DMS 273 (cell line): ENCODE measurements around the gene NKPD1.

Experiments used
- DNase-seq: peaks from one replicate; lab custom pipeline; 2025; ENCODE audit not compliant: unreplicated experiment; lab: John Stamatoyannopoulos, UW

Gene NKPD1, protein sequence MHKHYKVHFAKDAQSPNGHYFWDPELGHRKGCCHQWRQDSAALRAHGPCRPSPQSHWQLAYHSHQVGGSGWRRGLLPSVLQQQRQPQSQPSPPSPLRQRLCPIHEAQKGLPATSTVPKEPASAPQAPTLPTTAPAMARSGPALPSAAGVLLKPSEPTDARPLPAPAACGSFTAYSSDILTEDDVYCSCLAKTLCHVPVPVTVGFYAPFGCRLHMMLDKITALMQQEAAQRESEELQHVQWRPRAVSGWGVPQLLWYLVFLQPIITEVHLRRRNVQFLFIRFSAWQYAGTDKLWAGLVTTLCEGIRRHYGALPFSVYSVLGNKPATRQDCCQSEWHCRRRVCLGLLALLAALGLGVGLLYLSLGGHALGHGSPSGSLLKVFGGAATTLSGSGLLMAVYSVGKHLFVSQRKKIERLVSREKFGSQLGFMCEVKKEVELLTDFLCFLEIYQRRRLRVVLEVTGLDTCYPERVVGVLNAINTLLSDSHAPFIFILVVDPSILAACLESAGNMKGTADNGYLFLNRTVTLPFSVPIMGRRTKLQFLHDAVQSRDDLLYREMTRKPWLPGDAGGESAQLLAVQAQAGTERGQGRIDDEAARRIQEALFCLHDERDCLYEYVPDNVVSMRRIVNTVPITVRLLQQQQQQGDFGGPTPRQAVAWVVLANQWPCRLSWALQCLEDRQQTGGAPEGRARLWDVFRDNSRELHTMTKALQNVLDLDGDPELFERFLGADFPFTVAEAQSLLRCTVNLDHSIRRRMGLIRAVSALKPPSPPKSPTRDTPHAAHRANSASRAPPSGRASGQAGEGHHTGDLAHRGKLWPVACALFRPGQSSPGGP

DNA sequence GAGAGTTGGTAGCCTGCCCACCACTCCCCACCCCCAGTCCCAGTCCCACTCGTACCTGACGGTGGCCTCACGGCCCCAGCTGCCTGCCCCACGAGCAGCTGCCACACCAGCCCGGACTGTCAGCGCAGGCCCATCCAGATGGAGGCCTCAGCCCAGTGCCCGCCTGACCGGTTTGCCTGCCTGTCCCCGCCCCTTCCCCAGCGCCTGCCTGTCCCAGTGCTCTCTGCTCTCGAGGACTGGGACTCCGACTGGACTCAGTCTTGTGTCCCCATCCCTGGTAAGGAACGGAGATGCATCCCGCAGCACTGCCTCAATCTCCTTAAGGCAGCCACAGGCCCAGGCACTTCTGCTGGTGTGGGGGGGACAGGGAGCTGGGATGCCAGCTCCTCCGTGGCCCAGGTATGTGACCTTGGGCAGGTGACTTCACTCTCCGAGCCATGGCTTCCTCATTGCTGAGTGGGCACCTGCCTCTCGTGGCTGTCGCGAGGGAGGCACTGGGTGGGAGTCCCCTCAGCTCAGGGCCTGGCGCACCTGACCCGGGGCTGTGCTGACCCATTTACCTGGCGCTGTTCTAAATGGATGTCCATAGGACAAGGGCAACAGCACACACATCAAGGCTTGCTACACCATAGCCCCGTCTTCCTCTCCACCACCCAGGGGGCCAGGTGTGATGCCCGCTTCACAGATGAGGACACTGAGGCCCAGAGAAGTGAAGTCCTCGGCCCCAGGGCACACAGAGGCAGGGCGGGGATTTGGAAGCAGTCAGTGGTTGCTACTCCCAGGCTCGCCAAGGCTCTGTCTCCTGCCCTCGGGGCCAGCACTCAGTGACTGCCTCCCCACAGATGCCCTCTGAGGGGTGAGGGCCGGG lies at the start of gene NKPD1:
Gene NKPD1 (minus strand): TSS at position 113 of the 868 bp plus-strand sequence. CDS start 832 bp downstream, outside the sequence.
- DNase-seq, result peak; percentile 52

DNA sequence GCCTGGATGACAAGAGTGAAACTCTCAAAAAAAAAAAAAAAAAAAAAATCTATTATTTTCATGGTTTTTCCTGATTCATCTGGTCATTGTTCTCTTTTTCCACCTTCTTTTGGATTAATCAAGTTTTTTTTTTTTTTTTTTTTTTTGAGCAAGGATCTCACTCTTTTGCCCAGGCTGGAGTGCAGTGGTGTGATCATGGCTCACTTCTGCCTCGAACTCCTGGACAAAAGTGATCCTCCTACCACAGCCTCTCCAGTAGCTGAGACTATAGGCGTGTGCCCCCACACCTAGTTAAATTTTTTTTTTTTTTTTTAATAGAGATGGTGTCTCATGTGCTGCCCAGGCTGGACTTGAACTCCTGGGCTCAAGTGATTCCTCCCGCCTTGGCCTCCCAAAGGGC lies 45.5 kb upstream of the NKPD1 start:
- DNase-seq, result no peak

DNA sequence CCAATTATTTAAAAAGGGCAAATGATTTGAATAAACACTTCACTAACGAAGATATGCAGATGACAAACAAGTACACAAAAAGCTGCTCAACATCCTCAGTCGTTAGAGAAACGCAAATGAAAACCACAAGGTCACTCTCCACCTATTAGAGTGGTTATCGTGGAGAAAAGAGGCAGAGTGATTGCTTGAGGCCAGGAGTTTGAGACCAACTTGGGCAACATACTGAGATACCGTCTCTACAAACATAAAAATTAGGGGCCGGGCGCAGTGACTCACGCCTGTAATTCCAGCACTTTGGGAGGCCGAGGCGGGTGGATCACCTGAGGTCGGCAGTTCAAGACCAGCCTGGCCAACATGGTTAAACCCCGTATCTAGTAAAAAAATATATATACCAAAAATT lies 45.0 kb upstream of the NKPD1 start:
- DNase-seq, result no peak

DNA sequence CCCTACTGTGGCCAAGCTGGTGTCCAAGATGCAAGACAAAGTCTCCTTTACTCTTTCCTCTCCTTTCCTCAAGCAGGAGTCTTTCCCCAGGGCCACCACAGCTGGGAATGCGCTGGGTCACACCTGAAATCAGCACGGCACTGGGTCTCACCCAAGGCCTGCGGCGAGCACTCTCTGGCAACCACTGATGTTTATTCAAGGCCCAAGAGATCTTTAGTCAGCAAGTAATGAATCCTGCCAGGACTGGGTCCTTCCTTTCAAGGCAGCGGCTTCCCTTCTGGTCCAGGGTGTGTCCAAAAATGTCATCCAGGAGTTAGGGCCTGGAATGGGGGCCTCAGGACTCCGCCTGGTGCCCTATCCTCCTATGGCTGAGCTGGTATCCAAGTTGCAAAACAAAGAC lies 41.9 kb upstream of the NKPD1 start:
- DNase-seq, result no peak

DNA sequence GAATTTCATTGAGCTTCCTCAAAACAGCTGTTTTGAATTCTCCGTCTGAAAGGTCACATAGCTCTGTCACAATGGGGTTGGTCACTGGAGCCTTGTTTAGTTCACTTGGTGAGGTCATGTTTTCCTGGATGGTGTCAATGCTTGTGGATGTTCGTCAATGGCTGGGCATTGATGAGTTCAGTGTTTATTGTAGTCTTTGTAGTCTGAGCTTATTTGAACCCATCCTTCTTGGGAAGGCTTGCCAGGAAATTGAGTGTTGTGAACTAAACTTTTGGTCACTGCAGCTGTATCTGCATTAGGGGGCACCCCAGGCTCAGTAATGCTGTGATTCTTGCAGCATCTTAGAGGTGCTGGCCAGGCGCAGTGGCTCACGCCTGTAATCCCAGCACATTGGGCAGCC lies 39.8 kb upstream of the NKPD1 start:
- peak; percentile 58 for DNase-seq

DNA sequence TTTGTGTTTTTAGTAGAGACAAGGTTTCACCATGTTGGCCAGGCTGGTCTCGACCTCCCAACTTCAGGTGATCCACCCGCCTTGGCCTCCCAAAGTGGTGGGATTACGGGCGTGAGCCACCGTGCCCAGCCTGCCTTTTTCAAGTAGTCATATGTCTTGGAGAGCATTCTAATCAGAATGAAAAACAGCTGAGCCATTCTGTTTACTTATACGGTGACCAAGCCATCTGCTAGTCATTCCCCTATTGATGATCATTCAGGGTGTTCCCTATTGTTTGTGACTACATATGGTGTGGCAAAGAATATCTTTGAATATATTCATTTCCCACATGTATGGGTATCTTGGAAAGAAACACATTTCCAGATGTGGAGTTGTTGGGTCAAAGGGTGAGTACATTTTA lies 35.0 kb upstream of the NKPD1 start:
- peak; percentile 31 for DNase-seq

DNA sequence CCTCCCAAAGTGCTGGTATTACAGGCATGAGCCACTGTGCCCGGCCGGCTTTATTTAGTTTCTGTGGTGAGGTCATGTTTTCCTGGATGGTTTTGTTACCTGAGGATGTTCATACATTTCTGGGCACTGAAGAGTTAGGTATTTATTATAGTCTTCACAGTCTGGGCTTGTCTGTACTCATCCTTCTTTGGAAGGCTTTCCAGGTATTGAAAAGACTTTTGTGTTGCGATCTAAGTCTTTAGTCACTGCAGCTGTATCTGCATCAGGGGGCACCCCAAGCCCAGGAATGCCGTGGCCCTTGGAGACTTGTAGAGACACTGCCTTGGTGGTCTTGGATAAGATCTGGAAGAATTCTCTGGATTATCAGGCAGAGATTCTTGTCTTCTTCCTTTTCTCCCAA lies 30.6 kb upstream of the NKPD1 start:
- DNase-seq, result no peak

DNA sequence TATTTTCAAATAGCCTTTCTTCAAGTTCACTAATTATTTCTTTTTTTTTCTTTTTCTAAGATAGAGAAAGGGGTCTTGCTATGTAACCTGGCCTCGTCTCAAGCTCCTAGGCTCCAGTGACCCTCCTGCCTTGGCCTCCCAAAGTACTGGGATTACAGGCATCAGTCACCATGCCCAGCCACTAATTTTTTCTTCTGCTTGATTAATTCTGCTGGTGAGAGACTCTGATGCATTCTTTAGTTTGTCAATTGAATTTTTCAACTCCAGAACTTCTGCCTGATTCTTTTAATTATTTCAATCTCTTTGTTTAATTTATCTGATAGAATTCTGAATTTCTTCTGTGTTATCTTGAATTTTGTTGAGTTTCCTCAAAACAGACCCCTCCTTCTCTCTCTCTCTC lies 29.2 kb upstream of the NKPD1 start:
- no peak for DNase-seq

DNA sequence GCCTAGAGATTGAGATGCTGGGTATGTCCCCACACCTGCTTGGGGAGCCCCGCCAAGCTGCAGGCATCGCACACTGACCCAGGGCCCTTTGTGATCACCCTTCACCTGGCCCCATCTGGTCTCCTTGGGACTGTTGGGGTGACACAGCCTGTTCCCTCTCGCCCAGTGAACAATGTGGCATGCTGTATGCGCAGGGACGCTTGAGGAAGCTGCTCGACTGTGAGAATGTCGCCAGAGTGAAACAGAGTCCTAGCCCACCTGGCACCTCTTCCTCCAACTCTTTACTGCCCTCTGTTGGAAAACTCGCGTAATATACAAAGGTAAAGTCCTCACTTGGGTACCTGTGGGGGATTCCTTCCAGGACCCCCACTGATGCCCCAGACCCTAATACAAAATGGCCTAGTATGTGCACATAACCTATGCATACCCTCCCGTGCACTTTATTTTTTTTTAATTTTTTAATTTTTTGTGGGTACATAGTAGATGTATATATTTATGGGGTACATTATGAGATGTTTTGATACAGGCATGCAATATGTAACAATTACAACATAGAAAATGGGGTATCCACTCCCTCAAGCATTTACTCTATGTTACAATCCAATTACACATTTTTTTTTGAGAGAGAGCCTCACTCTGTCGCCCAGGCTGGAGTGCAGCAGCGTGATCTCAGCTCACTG lies 26.8 kb upstream of the NKPD1 start:
- DNase-seq, result peak; percentile 69

DNA sequence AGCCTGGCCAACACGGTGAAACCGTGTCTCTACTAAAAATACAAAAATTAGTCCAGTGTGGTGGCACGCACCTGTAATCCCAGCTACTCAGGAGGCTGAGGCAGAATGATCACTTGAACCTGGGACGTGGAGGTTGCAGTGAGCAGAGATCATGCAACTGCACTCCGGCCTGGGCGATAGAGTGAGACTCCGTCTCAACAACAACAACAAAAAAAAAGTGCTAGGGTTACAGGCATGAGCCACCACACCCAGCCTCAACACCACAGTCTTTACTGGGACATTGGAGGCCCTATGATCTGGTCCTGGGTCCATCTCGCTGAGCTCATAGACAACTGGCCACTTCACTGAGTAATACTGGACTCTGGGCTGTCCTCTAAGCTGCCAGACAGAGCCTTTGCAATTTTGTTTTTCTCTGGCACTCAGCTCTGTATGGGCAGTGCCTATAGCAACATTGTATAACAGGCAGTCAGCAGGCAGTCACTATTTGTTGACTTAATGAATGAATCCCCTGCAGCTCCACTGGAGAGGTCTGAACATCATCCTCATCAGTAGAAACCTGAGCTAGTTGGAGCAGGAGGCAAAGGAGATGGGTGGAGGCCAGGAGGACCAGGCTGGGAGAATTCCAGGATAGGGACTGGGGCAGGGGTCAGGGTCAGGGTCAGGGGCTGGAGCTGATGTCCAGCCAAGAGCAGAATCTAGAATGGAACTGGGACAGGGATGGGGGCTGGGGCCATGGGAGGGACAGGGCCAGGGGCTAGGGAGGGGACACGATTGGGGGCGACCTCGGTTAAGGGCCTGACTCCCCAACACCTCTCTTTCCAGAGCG lies 25.9 kb upstream of the NKPD1 start:
- DNase-seq, result no peak

DNA sequence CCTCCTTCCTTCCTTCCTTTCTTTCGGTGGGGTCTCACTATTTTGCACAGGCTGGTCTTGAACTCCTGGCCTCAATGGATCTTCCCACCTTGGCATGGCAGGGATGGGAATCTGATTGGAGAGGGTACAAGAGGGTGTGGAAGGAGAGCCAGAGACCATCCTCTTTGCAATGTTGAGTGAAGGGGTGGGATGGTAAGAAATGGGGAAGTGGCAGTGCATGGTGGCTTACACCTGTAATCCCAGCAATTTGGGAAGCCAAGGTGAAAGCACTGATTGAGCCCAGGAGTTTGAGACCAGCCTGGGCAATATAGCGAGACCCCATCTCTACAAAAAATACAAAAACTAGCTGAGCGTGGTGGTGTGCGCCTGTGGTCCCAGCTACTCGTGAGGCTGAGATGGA lies 23.3 kb upstream of the NKPD1 start:
- no peak for DNase-seq

DNA sequence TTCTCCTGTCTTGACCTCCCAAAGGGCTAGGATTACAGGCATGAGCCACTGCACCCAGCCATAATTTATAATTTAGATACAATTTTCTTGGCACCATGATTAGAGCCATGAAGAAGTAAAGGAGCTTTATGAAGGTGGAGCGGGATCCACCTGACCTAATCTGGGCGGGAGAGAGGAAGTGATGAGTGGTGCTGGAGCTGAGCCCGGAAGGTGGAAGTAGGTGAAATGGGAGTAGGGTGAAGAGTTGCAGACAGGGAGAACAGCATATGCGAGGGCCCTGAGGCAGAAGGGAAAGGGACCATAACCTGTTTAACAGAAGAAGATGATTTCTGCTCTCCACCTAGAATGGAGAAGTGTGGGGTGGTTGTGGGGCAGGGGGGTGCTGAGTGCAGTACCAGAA lies 22.0 kb upstream of the NKPD1 start:
- no peak for DNase-seq

DNA sequence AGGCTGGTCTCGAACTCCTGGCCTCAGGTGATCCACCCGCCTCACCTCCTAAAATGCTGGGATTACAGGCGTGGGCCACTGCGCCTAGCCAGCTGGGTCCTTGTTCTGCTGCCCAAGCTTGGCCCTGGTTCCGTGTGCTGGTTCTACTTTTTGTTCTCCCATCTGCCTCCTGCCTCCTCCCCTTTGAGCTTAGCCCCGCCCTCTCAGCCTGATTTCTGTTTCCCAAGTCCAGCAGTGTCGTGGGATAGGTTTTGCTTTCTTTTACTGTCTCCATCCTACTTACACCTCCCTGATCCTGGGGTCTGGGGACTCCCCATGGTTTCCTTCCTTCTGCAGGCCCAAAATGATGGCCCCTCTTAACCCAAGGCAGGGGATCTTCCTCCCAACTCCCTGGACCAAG lies 20.2 kb upstream of the NKPD1 start:
- no peak for DNase-seq

DNA sequence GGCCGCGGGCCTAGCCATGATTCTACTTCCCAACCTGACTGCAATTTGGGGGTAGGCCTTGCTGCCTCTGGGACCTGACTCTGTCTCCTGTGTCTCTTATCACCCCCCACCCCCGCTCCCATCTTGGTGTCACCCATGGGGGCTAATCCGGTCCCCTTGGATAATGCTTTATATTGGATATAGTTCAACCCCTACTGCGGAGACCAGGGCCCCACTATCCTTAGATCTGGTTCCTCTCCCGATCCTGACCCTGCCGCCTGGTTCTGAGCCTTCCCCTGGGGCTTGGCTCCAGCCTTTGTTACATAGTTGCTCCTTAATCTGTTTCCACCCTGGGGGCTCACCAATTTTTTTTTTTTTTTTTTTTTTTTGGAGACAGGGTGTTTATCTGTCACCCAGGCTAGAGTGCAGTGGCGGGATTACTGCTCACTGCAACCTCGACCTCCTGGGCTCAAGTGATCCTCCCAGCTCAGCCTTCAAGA lies 19.1 kb upstream of the NKPD1 start:
- no peak for DNase-seq

DNA sequence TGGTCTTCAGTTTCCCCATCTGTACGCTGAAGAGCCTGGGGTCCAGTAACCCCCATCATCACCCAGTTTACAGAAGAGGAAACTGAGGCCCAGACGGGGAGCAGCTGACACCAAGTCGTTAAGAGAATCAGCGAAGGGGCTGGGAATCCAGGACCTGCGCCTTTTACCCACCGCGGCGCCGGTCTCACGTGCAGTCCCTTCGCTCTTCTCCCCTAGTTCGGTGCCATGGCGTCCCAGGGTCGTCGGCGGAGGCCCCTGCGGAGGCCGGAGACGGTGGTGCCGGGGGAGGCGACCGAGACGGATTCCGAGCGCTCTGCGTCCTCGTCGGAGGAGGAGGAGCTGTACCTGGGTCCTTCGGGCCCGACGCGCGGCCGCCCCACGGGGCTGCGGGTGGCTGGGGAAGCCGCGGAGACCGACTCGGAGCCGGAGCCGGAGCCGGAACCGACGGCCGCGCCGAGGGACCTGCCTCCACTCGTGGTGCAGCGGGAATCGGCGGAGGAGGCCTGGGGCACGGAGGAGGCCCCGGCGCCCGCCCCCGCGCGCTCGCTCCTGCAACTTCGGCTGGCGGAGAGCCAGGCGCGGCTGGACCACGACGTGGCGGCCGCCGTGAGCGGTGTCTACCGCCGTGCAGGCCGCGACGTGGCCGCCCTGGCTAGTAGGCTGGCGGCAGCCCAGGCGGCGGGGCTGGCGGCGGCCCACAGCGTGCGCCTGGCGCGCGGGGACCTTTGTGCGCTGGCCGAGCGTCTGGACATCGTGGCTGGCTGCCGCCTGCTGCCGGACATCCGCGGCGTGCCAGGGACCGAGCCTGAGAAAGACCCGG lies 18.5 kb upstream of the NKPD1 start:
- peak; percentile 67 for DNase-seq

DNA sequence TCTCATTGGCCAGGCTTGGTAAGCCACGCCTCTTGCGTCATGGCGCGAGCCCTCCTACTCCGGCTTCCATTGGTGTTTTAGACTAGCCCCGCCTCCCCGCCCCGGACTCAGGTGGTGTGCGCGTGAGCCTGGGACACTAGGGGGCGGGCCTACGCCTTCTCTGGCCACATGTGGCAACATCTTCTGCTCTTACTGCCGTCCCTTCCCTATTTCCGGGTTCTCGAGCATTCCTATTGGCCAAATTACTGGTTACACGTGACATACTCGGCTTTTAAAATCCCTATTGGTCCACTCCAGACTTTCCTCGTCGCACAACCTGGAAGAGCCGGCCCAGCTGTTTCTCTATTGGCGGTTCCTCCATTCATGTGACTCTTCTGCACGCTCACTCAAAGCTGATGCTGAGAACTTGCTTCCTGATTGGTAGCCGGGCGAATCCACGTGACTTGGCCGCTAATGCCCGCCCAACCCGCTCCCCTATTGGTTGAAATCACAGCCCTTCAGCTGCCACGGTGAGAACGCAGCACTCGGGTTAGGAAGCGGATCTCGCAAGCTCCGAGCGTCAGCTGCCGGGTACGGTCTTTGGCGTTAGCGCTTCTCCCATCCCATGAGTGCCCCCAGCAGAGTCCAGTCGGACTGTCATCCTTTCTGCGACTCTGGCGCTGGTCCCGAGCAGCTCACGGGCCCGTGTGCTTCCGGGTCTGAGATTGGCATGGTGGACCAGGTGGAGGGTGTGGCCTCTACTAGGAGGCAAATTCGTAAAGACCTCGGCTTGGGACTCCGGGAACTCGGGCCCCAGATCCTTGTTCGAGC lies 17.7 kb upstream of the NKPD1 start, which contains the start of gene BLOC1S3:
Gene BLOC1S3 (plus strand): TSS at position 523 of the 810 bp plus-strand sequence. CDS start 513 bp downstream, outside the sequence.
- peak; percentile 100 for DNase-seq

DNA sequence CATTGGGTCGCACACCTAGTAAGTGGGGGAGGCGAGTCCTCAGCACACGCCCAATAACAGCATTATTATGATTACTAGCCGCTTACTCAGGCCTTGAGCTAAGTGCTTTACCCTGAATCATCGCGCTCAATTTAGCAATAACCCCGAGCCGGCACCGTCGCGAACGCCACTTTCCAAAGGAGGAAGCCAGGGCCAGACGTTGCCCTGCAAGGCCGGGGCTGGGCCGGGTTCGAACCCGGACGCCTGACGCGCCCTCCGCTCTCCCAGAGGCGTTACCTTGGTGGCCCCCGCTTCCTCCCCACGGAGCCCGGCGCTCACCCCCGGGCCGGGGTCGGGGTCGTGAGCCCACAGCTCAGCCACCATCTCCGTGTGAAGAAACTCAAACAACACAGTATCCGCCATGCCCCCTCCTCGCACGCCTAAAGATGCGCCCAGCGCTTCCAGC lies 17.1 kb upstream of the NKPD1 start, which contains the start of gene TRAPPC6A:
Gene TRAPPC6A (minus strand): TSS at position 421 of the 445 bp plus-strand sequence. CDS start 19 bp downstream, at position 402.
- peak; percentile 87 for DNase-seq
